GM23248 (cell line): Measurements from ENCODE around the gene CACUL1. TPM values are rescaled to one million over a fixed set of nuclear protein-coding genes. Genes with fewer than 3 reads are reported as not detected.

Source experiments
- DNase-seq: peaks from one replicate; pipeline ENCODE4 v3.0.0-alpha.2; 2015
- H2AFZ ChIP-seq: fragments of 200-600 bp; sonication (generic); 2 replicates; pipeline ENCODE4 v1.6.1; 2016; ENCODE audit warnings: antibody characterized with exemption
- H3F3A ChIP-seq: fragments of 200-600 bp; sonication (generic); 2 replicates; pipeline ENCODE4 v1.6.1; 2016; ENCODE audit warnings: mild to moderate bottlenecking, antibody characterized with exemption, mixed run types; ENCODE audit not compliant: insufficient read depth
- H3K27ac ChIP-seq: fragments of 200-600 bp; sonication (generic); 2 replicates; pipeline ENCODE4 v1.5.1; 2016; ENCODE audit warnings: mild to moderate bottlenecking
- H3K27me3 ChIP-seq: fragments of 200-600 bp; sonication (generic); replicated peaks from 2 replicates; pipeline ENCODE4 v1.6.1; 2016; ENCODE audit warnings: mild to moderate bottlenecking; ENCODE audit not compliant: insufficient read depth
- H3K36me3 ChIP-seq: fragments of 200-600 bp; sonication (generic); 2 replicates; pipeline ENCODE4 v1.6.1; 2016; ENCODE audit warnings: low read depth, mild to moderate bottlenecking
- H3K4me1 ChIP-seq: fragments of 200-600 bp; sonication (generic); 2 replicates; pipeline ENCODE4 v1.6.1; 2016; ENCODE audit warnings: mild to moderate bottlenecking; ENCODE audit not compliant: insufficient read depth
- H3K4me2 ChIP-seq: fragments of 200-600 bp; sonication (generic); one replicate; pipeline ENCODE4 v1.6.1; 2016; ENCODE audit warnings: mild to moderate bottlenecking; ENCODE audit not compliant: unreplicated experiment
- H3K4me3 ChIP-seq: fragments of 200-600 bp; sonication (generic); 2 replicates; pipeline ENCODE4 v1.5.1; 2016; ENCODE audit warnings: mild to moderate bottlenecking
- H3K79me2 ChIP-seq: fragments of 200-600 bp; sonication (generic); 2 replicates; pipeline ENCODE4 v1.6.1; 2016; ENCODE audit warnings: mild to moderate bottlenecking; ENCODE audit not compliant: insufficient read depth
- H3K9ac ChIP-seq: fragments of 200-600 bp; sonication (generic); 2 replicates; pipeline ENCODE4 v1.6.1; 2016; ENCODE audit warnings: mild to moderate bottlenecking
- H3K9me2 ChIP-seq: fragments of 200-600 bp; sonication (generic); 2 replicates; pipeline ENCODE4 v1.6.1; 2016; ENCODE audit warnings: mixed run types, mild to moderate bottlenecking, moderate library complexity; ENCODE audit not compliant: insufficient read depth
- H3K9me3 ChIP-seq: fragments of 200-600 bp; sonication (generic); one replicate; pipeline ENCODE4 v1.6.1; 2017; ENCODE audit warnings: low read depth
- H4K20me1 ChIP-seq: fragments of 200-600 bp; sonication (generic); 2 replicates; pipeline ENCODE4 v1.6.0; 2016; ENCODE audit not compliant: insufficient read depth
- EZH2 ChIP-seq: fragments of 200-600 bp; sonication (generic); IDR thresholded peaks from 2 replicates; pipeline ENCODE4 v1.6.1; 2018; ENCODE audit warnings: antibody characterized with exemption, mild to moderate bottlenecking; ENCODE audit not compliant: insufficient read depth, poor library complexity, severe bottlenecking
- EZH2phosphoT487 ChIP-seq: fragments of 200-600 bp; sonication (generic); IDR thresholded peaks from 2 replicates; pipeline ENCODE4 v1.6.1; 2018; ENCODE audit warnings: antibody characterized with exemption, moderate library complexity, mild to moderate bottlenecking, low read depth; ENCODE audit not compliant: insufficient read depth
- WGBS, 2 experiments: methylation state at CpG; one replicate each; pipeline ENCODE4 v1.1.6; 2015 to 2017; ENCODE audit warnings: low lambda C conversion rate in 2 of 2, low coverage in 1 of 2; ENCODE audit errors: missing lambda C conversion rate in 2 of 2; 5-methylcytosine and 5-hydroxymethylcytosine counted together
- in situ Hi-C: fragments of 300-500 bp; cut with MboI; formaldehyde crosslinking; loops from 2 replicates; pipeline ENCODE4 v1.15.0; 2020
- polyA plus RNA-seq: library from polyadenylated mRNA; unstranded; fragments of >200 nt; fragmentation: Nextera tagmentation; extraction: Ambion mirVana; gene quantifications from 2 replicates; pipeline ENCODE4 v1.2.1, GENCODE V29; 2016
- total RNA-seq: library from RNA; depleted of rRNA; stranded (reverse); fragments of >200 nt; shearing (Covaris generic); gene quantifications from 2 replicates; pipeline ENCODE4 v1.2.3, GENCODE V29; 2014

The CACUL1 gene
- total and polyA plus RNA-seq, 2 experiments from 2014 or later = 14.8 to 27.1 TPM

- no peak overlapping the region for H3K4me3 ChIP-seq
- no peak for DNase-seq
- H3K4me1 ChIP-seq = no peaks in the 10 kb centered on the region
- H3K27ac ChIP-seq = no peak overlapping the region
- no peaks in the 10 kb centered on the region for H3K9me3 ChIP-seq
- peaks cover 100% of the 10 kb centered on the region for H3K79me2 ChIP-seq
- no peaks in the 10 kb centered on the region for H3F3A ChIP-seq
- in situ Hi-C loops = no loop called here
- H3K36me3 ChIP-seq = no peaks in the 10 kb centered on the region
- no peak overlapping the region for H2AFZ ChIP-seq
- TF ChIP-seq EZH2 (no peak), EZH2phosphoT487 (no peak)
- no peak overlapping the region for H3K4me2 ChIP-seq
- H3K9ac ChIP-seq = no peak overlapping the region
- WGBS, 2 experiments = 92 to 95% methylated on average over 2 of the region's 2 CpGs
- peaks cover 6% of the 10 kb centered on the region; the same call in 1 of the 2 replicates for H4K20me1 ChIP-seq
- H3K27me3 ChIP-seq = no peaks in the 10 kb centered on the region
- H3K9me2 ChIP-seq = no peaks in the 10 kb centered on the region
Observed at GRCh38 chr10:118734475-118734874, 20.3 kb downstream of the CACUL1 start.

GRCh38 chr10:118732245-118733165 lies 22.3 kb downstream of the CACUL1 start:
- in situ Hi-C loops = no loop called here
- Histone ChIP-seq H4K20me1 (peaks cover 6% of the 10 kb centered on the region; the same call in 1 of the 2 replicates), H3K36me3 (no peaks in the 10 kb centered on the region), H3K9ac (no peak overlapping the region), H3K4me3 (no peak overlapping the region), H2AFZ (no peak overlapping the region), H3K9me3 (no peaks in the 10 kb centered on the region), H3K79me2 (peaks cover 100% of the 10 kb centered on the region), H3K27ac (no peak overlapping the region), H3F3A (no peaks in the 10 kb centered on the region), H3K4me2 (no peak overlapping the region), H3K4me1 (no peaks in the 10 kb centered on the region), H3K27me3 (no peaks in the 10 kb centered on the region), H3K9me2 (no peaks in the 10 kb centered on the region)
- WGBS, 2 experiments = 88% methylated on average over 12 of the region's 12 CpGs
- DNase-seq = no peak
- TF ChIP-seq EZH2phosphoT487 = no peak
- TF ChIP-seq EZH2 = no peak

GRCh38 chr10:118730756-118731456 lies 23.9 kb downstream of the CACUL1 start:
- H3K9ac ChIP-seq = no peak overlapping the region
- H4K20me1 ChIP-seq = no peaks in the 10 kb centered on the region; the same call in 1 of the 2 replicates

GRCh38 chr10:118729641-118730258 lies 25.0 kb downstream of the CACUL1 start:
- in situ Hi-C loops = no loop called here
- H3K9me2 ChIP-seq = no peaks in the 10 kb centered on the region
- peaks cover 18% of the 10 kb centered on the region for H3K4me1 ChIP-seq
- H4K20me1 ChIP-seq = no peaks in the 10 kb centered on the region; the same call in 1 of the 2 replicates
- H3K27me3 ChIP-seq = no peaks in the 10 kb centered on the region
- no peak overlapping the region for H3K9ac ChIP-seq
- no peak overlapping the region for H2AFZ ChIP-seq
- peak; percentile 23 for DNase-seq
- no peaks in the 10 kb centered on the region for H3K9me3 ChIP-seq
- H3K79me2 ChIP-seq = peaks cover 89% of the 10 kb centered on the region
- TF ChIP-seq EZH2 (no peak), EZH2phosphoT487 (no peak)
- no peak overlapping the region for H3K4me3 ChIP-seq
- H3K36me3 ChIP-seq = no peaks in the 10 kb centered on the region
- 47 to 51% methylated on average over 2 of the region's 2 CpGs for WGBS, 2 experiments
- H3F3A ChIP-seq = peaks cover 14% of the 10 kb centered on the region
- H3K4me2 ChIP-seq = no peak overlapping the region
- H3K27ac ChIP-seq = no peak overlapping the region

More at GRCh38 chr10:118730756-118731456, 23.9 kb downstream of the CACUL1 start:
- Histone ChIP-seq H3F3A (peaks cover 7% of the 10 kb centered on the region), H3K4me3 (no peak overlapping the region), H3K9me3 (no peaks in the 10 kb centered on the region), H3K4me2 (no peak overlapping the region), H3K27me3 (no peaks in the 10 kb centered on the region), H3K27ac (no peak overlapping the region), H3K79me2 (peaks cover 93% of the 10 kb centered on the region), H3K9me2 (no peaks in the 10 kb centered on the region), H2AFZ (no peak overlapping the region), H3K4me1 (peaks cover 9% of the 10 kb centered on the region), H3K36me3 (no peaks in the 10 kb centered on the region)
- 61 to 71% methylated on average over 7 of the region's 7 CpGs for WGBS, 2 experiments
- in situ Hi-C loops = no loop called here
- DNase-seq = no peak
- TF ChIP-seq EZH2 (no peak), EZH2phosphoT487 (no peak)
